Ovary (tissue), 3 donors: Measurements from ENCODE around the gene IGSF9B.

Source experiments
- EP300 ChIP-seq: sonication (generic); formaldehyde crosslinking; IDR thresholded peaks from one replicate; pipeline ENCODE4 v1.6.1; 2017; ENCODE audit warnings: antibody characterized with exemption
- POLR2A ChIP-seq: fragments of 450-650 bp; IDR thresholded peaks from one replicate; pipeline ENCODE4 v1.6.1; 2017; ENCODE audit warnings: antibody characterized with exemption, mild to moderate bottlenecking, moderate library complexity
- TF ChIP-seq, protein P1 (sequence below), 3 donors: fragments of 450-650 bp in 2 of 3; fragments of 200-600 bp in 1 of 3; IDR thresholded peaks; one replicate each; pipeline versions ENCODE4 v1.5.1 to v1.8.0; 2016 to 2022; ENCODE audit warnings: antibody characterized with exemption in 3 of 3, mild to moderate bottlenecking in 1 of 3
- donor health status: DM: no; HTN: no; CAD: no.

GRCh38 chr11:133966921-133967598 lies 10.3 kb upstream of the IGSF9B start:
- TF ChIP-seq, protein P1, sequence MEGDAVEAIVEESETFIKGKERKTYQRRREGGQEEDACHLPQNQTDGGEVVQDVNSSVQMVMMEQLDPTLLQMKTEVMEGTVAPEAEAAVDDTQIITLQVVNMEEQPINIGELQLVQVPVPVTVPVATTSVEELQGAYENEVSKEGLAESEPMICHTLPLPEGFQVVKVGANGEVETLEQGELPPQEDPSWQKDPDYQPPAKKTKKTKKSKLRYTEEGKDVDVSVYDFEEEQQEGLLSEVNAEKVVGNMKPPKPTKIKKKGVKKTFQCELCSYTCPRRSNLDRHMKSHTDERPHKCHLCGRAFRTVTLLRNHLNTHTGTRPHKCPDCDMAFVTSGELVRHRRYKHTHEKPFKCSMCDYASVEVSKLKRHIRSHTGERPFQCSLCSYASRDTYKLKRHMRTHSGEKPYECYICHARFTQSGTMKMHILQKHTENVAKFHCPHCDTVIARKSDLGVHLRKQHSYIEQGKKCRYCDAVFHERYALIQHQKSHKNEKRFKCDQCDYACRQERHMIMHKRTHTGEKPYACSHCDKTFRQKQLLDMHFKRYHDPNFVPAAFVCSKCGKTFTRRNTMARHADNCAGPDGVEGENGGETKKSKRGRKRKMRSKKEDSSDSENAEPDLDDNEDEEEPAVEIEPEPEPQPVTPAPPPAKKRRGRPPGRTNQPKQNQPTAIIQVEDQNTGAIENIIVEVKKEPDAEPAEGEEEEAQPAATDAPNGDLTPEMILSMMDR (IDR thresholded peaks at IDR 0.05), result no peak
- TF ChIP-seq EP300, result no peak
- TF ChIP-seq POLR2A, result no peak
